GM21390 (cell line): Measurements from ENCODE around the gene HOMER2.
"Not testable (repeated sequence)": the region's sequence is repeated elsewhere in the genome, so short reads cannot be mapped to it uniquely, and the experiment has no call there.

Experiments
- ATAC-seq: cut with Tn5 transposase; IDR thresholded peaks from one replicate; pipeline ENCODE4 v1.9.1; 2021; ENCODE audit not compliant: unreplicated experiment

HOMER2 gene

GRCh38 chr15:82865581-82865980 is 86.9 kb downstream of the HOMER2 start:
- ATAC-seq = not testable (repeated sequence)

- ATAC-seq = no peak
These were observed 87.6 kb downstream of the HOMER2 start for GRCh38 chr15:82864967-82865366.

GRCh38 chr15:82862886-82863285 is 89.6 kb downstream of the HOMER2 start:
- no peak for ATAC-seq

- no peak for ATAC-seq
These were observed 93.6 kb downstream of the HOMER2 start for GRCh38 chr15:82858932-82859331.

- no peak for ATAC-seq
These were observed 95.9 kb downstream of the HOMER2 start for GRCh38 chr15:82856397-82857170.

- ATAC-seq = no peak
These were observed 97.0 kb downstream of the HOMER2 start for GRCh38 chr15:82855286-82856100.

GRCh38 chr15:82854554-82854953 is 98.0 kb downstream of the HOMER2 start:
- no peak for ATAC-seq

GRCh38 chr15:82852941-82853561 is 99.5 kb downstream of the HOMER2 start:
- no peak for ATAC-seq

- ATAC-seq = no peak
These were observed 100.5 kb downstream of the HOMER2 start for GRCh38 chr15:82851981-82852511.

- no peak for ATAC-seq
These were observed 101.1 kb downstream of the HOMER2 start for GRCh38 chr15:82851306-82851850.

- ATAC-seq = no peak
These were observed 101.8 kb downstream of the HOMER2 start for GRCh38 chr15:82850731-82851130.

- ATAC-seq = no peak
These were observed 102.7 kb downstream of the HOMER2 start for GRCh38 chr15:82849556-82850512.

- no peak for ATAC-seq
These were observed 104.1 kb downstream of the HOMER2 start for GRCh38 chr15:82848241-82848993.

GRCh38 chr15:82847703-82848102 is 104.8 kb downstream of the HOMER2 start:
- no peak for ATAC-seq

GRCh38 chr15:82846621-82847020 is 105.9 kb downstream of the HOMER2 start:
- ATAC-seq = no peak

GRCh38 chr15:82845686-82846085 is 106.8 kb downstream of the HOMER2 start:
- ATAC-seq = no peak

- ATAC-seq = no peak
These were observed 109.0 kb downstream of the HOMER2 start for GRCh38 chr15:82843566-82843965.

- ATAC-seq = no peak
These were observed 112.4 kb downstream of the HOMER2 start for GRCh38 chr15:82840166-82840565.

GRCh38 chr15:82839136-82839535 is 113.4 kb downstream of the HOMER2 start:
- ATAC-seq = no peak
